ENCODE data around the gene TBRG4. TPM values are rescaled to one million over a fixed set of nuclear protein-coding genes. Genes with fewer than 3 reads are reported as not detected.
"Not testable (repeated sequence)": the region's sequence is repeated elsewhere in the genome, so short reads cannot be mapped to it uniquely, and the experiment has no call there.

TBRG4 gene
- 176 and 195 TPM in 2 replicates for total RNA-seq

DNA sequence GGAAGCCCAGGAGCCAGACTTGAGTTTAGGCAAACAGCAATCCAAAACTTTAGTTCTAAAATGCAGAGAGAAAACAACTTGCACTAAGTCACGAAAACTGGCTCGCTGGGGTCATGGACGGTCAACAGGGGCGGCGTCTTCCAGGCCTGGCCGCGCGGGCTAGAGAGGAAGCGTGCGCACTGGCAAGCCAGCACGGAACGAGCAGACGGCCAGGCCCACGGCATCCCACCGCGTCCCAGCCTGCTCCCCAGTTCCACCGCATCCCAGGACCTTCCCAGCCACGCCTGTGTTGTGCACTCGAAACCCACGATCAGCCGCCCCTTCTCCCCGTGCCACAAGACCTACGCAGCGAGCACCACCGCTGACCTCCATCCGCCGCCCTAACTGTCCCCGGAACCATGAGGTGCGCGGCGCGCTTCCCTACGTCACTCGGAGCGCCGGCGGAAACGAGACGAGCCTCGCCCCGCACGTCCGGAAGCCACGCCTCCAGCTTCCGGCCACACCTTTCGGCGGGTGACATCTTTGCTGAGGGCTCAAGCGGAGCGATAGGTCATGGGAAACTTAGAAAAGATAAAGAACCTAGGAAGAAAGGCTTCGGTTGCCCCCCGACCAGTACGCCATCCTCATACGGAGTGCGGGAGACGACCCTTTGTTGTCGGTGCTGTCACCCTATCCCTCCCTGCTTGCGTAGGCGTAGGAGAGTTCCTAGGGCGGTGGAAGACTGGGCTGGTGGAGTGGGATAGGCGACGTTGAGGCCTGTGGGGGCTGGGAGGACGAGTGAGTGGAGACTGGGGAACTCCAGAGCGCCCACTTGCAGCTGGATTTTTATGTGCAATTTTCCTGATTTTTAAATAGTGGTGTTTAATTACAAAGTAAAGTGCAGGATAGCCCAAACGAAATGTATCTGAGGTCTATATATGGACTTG is at the start of gene TBRG4:
TSS of gene TBRG4 (minus strand) at position 400 of the 926 bp plus-strand sequence. CDS start 2,460 bp downstream, outside the sequence.
- H3K9me3 Mint-ChIP-seq, result no peaks in the 10 kb centered on the region
- H3K36me3 Mint-ChIP-seq (ENCODE audit: low read depth), result peaks cover 33% of the 10 kb centered on the region
- peaks cover 12% of the 10 kb centered on the region for H3K27me3 Mint-ChIP-seq (ENCODE audit: insufficient read depth)
- H3K4me3 Mint-ChIP-seq, result peak within 1 kb of the TSS; percentile 96
- H3K27ac Mint-ChIP-seq, result peak within 1 kb of the TSS; percentile 97
- DNase-seq (ENCODE audit: low spot score), result peak; percentile 94
- intact Hi-C loops (cut with micrococcal nuclease), result loop anchor here (1.0 to 5.0 kb wide), 14 partner anchors 22 to 529 kb away; partner anchors contain the start of genes H2AZ2, MYO1G, OGDH and PPIA
- H3K4me1 Mint-ChIP-seq (ENCODE audit: low read depth), result peaks cover 39% of the 10 kb centered on the region

- H3K27me3 Mint-ChIP-seq (ENCODE audit: insufficient read depth), result peaks cover 26% of the 10 kb centered on the region
- DNase-seq (ENCODE audit: low spot score), result no peak
- peaks cover 8% of the 10 kb centered on the region for H3K9me3 Mint-ChIP-seq
- intact Hi-C loops (cut with micrococcal nuclease), result no loop called here
- H3K36me3 Mint-ChIP-seq (ENCODE audit: low read depth), result no peaks in the 10 kb centered on the region
- H3K4me1 Mint-ChIP-seq (ENCODE audit: low read depth), result peaks cover 8% of the 10 kb centered on the region
- H3K27ac Mint-ChIP-seq, result no peak overlapping the region
- H3K4me3 Mint-ChIP-seq, result no peak overlapping the region
Observed at GRCh38 chr7:45161138-45161537, 49.6 kb upstream of the TBRG4 start.

DNA sequence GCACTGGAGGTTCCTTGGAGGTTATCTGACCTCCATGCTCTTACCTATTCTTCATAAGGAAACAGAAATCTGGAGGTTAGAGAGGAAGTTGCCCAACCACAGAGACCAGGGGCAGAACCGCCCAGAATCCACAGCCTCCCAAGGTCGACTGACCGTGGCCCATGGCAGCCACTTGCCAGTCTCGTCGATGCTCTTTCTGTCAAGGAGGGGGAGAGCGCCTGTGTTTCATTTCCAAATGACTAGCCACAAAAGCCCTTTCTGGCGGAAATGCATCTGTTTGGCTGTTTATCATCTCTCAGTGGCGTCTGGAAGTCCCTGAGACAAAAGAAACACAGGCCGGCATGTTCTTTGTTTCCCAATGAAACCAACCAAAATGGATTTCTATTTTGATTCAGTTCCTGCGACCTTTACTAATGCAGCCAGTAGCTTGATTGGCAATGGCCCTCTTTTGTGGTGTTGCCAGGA is 49.0 kb upstream of the TBRG4 start:
- H3K36me3 Mint-ChIP-seq (ENCODE audit: low read depth), result no peaks in the 10 kb centered on the region
- DNase-seq (ENCODE audit: low spot score), result no peak
- peaks cover 20% of the 10 kb centered on the region for H3K27me3 Mint-ChIP-seq (ENCODE audit: insufficient read depth)
- H3K4me3 Mint-ChIP-seq, result no peak overlapping the region
- peaks cover 8% of the 10 kb centered on the region for H3K4me1 Mint-ChIP-seq (ENCODE audit: low read depth)
- H3K9me3 Mint-ChIP-seq, result peaks cover 8% of the 10 kb centered on the region
- H3K27ac Mint-ChIP-seq, result no peak overlapping the region
- intact Hi-C loops (cut with micrococcal nuclease), result no loop called here

- H3K27me3 Mint-ChIP-seq (ENCODE audit: insufficient read depth), result peaks cover 19% of the 10 kb centered on the region
- DNase-seq (ENCODE audit: low spot score), result no peak
- intact Hi-C loops (cut with micrococcal nuclease), result no loop called here
- H3K9me3 Mint-ChIP-seq, result peaks cover under 1% of the 10 kb centered on the region
- no peak overlapping the region for H3K27ac Mint-ChIP-seq
- no peak overlapping the region for H3K4me3 Mint-ChIP-seq
- H3K36me3 Mint-ChIP-seq (ENCODE audit: low read depth), result no peaks in the 10 kb centered on the region
- peaks cover 8% of the 10 kb centered on the region for H3K4me1 Mint-ChIP-seq (ENCODE audit: low read depth)
Observed at GRCh38 chr7:45159296-45159695, 47.8 kb upstream of the TBRG4 start.

DNA sequence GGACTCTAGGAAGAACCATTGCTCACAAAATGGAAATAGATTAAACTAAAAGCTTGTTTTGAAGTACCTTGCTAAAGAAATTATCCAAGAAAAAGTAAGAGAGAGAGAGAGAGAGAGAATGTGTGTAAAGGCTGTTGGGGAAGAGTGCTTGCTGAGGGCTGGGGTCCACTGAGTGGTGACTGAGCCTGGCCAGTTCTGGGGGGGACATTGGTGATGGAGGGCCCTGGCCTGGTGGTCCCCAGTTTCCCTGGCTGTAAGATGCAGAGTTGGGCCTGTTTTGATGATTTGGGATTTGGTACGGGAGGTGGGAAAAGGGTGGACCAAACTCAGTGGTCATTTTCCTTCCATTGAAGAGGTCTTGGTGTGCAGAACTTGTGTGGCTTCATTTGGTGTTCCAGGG is 47.0 kb upstream of the TBRG4 start:
- intact Hi-C loops (cut with micrococcal nuclease), result no loop called here
- no peaks in the 10 kb centered on the region for H3K9me3 Mint-ChIP-seq
- no peak overlapping the region for H3K4me3 Mint-ChIP-seq

DNA sequence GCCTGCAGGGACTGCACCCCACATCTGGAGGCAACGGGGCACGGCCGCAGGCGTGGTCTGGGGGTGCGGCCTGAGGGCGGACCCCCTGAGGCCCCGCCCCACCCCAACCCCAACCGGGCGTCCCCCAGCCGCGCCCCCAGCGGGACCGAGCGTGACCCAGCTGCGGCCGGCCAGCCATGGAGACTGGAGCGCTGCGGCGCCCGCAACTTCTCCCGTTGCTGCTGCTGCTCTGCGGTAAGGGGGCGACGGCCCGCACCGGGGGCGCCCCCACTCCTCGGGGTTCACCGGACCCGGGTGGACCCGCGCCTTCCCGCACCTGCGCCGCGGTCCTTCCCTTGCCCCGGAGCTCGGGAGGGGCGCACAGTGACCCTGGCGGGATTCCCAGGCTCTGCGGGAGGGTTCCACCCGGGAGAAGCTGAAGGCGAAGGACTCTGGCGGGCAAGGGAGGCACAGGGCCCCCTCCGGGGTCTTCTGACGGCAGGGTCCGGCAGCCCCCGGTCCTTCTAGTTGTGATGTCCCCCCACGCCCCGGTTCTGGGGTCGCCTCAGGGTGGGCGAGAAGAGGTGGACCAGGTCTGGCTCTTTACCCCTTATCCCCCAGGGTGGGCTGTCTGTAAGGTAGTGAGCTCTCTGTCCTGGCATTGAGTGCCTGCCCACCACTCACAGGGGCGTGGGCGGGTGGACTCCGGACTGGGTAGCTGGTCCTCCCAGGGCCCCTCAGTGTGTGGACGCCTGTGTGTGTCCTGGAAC is 46.3 kb upstream of the TBRG4 start, which contains the start of gene RAMP3:
TSS of gene RAMP3 (plus strand) at position 139 of the 749 bp plus-strand sequence. CDS start at position 177, 38 bp downstream.
- Mint-ChIP-seq H3K27ac (no peak within 1 kb of the TSS), H3K4me3 (no peak within 1 kb of the TSS), H3K9me3 (no peaks in the 10 kb centered on the region), H3K27me3 (ENCODE audit: insufficient read depth) (peaks cover 19% of the 10 kb centered on the region), H3K36me3 (ENCODE audit: low read depth) (no peaks in the 10 kb centered on the region), H3K4me1 (ENCODE audit: low read depth) (peaks cover 8% of the 10 kb centered on the region)
- no peak for DNase-seq (ENCODE audit: low spot score)
- intact Hi-C loops (cut with micrococcal nuclease), result no loop called here

More for the DNA sequence above, 47.0 kb upstream of the TBRG4 start:
- H3K4me1 Mint-ChIP-seq (ENCODE audit: low read depth), result peaks cover 8% of the 10 kb centered on the region
- no peaks in the 10 kb centered on the region for H3K36me3 Mint-ChIP-seq (ENCODE audit: low read depth)
- no peak overlapping the region for H3K27ac Mint-ChIP-seq
- DNase-seq (ENCODE audit: low spot score), result no peak
- H3K27me3 Mint-ChIP-seq (ENCODE audit: insufficient read depth), result peaks cover 19% of the 10 kb centered on the region

DNA sequence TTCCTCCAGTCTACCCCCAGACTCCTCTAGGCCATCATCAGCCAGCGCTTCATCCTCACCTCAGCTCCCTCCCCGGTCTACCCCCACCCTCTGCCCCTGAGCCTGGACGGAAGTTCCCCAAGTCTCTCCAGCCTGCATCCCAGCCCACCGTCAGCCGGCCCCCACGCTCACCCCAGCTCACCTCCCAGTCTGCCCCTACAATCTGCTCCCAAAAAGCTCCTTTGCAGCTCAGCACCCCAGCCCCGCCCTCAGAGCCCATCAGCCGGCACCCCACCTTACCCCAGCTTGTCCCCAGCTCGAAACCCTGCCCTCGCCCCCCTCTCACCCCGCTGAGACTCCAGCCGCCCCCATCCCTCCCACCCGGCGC is 45.8 kb upstream of the TBRG4 start:
- Mint-ChIP-seq H3K27me3 (ENCODE audit: insufficient read depth) (peaks cover 19% of the 10 kb centered on the region), H3K27ac (no peak overlapping the region), H3K4me3 (no peak overlapping the region), H3K9me3 (no peaks in the 10 kb centered on the region), H3K36me3 (ENCODE audit: low read depth) (no peaks in the 10 kb centered on the region), H3K4me1 (ENCODE audit: low read depth) (peaks cover 8% of the 10 kb centered on the region)
- no peak for DNase-seq (ENCODE audit: low spot score)
- intact Hi-C loops (cut with micrococcal nuclease), result no loop called here

GRCh38 chr7:45156516-45157272 is 45.2 kb upstream of the TBRG4 start:
- Mint-ChIP-seq H3K4me3 (no peak overlapping the region), H3K27me3 (ENCODE audit: insufficient read depth) (peaks cover 19% of the 10 kb centered on the region), H3K9me3 (no peaks in the 10 kb centered on the region), H3K27ac (no peak overlapping the region), H3K4me1 (ENCODE audit: low read depth) (peaks cover 8% of the 10 kb centered on the region), H3K36me3 (ENCODE audit: low read depth) (no peaks in the 10 kb centered on the region)
- no peak for DNase-seq (ENCODE audit: low spot score)
- intact Hi-C loops (cut with micrococcal nuclease), result no loop called here

DNA sequence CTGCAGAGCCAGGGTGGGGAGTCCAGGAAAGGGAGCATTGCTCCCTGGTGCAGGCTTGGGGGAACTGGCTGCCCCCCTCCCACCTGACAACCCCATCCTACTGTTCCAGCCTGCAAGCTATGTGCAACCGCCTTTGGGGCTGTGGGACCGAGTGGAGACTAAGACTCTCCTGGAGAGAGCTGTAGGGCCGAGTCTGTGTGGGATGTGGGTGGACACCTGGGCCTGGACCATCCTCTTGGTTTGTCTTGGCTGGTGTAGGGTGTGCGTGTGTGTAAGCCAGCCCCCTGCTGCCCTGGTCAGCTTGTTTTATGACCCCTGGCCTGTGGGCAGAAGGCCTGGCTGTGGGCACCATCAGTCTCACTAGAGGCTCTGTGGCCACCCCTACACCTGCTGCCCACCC is 44.4 kb upstream of the TBRG4 start:
- no peaks in the 10 kb centered on the region for H3K36me3 Mint-ChIP-seq (ENCODE audit: low read depth)
- no peaks in the 10 kb centered on the region for H3K9me3 Mint-ChIP-seq
- DNase-seq (ENCODE audit: low spot score), result no peak
- no peak overlapping the region for H3K27ac Mint-ChIP-seq
- H3K4me1 Mint-ChIP-seq (ENCODE audit: low read depth), result peaks cover 3% of the 10 kb centered on the region
- H3K4me3 Mint-ChIP-seq, result no peak overlapping the region
- H3K27me3 Mint-ChIP-seq (ENCODE audit: insufficient read depth), result peaks cover 17% of the 10 kb centered on the region
- intact Hi-C loops (cut with micrococcal nuclease), result no loop called here

- Mint-ChIP-seq H3K4me1 (ENCODE audit: low read depth) (no peaks in the 10 kb centered on the region), H3K27me3 (ENCODE audit: insufficient read depth) (peaks cover 19% of the 10 kb centered on the region), H3K36me3 (ENCODE audit: low read depth) (no peaks in the 10 kb centered on the region), H3K4me3 (no peak overlapping the region), H3K9me3 (no peaks in the 10 kb centered on the region), H3K27ac (peak overlapping the region; percentile 24)
- intact Hi-C loops (cut with micrococcal nuclease), result no loop called here
- DNase-seq (ENCODE audit: low spot score), result no peak
Observed at GRCh38 chr7:45155357-45155900, 43.9 kb upstream of the TBRG4 start.

DNA sequence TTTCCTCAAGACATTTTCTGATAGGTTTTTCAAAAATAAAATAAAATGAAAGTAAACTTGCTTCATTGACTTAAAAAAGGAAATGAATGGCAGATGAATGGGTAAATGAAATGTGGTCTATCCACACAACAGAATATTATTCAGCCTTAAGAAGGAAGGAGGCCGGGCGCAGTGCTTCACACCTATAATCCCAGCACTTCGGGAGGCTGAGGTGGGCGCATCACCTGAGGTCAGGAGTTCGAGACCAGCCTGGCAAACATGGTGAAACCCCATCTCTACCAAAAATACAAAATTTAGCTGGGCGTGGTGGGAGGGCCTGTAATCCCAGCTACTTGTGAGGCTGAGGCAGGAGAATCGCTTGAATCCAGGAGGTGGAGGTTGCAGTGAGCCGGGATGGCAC is 42.4 kb upstream of the TBRG4 start:
- intact Hi-C loops (cut with micrococcal nuclease), result loop anchor here (1.0 kb wide), 1 partner anchor 106 kb away; no protein-coding TSS in a partner anchor
- peaks cover 22% of the 10 kb centered on the region for H3K27me3 Mint-ChIP-seq (ENCODE audit: insufficient read depth)
- H3K9me3 Mint-ChIP-seq; H3K27ac Mint-ChIP-seq; H3K4me1 Mint-ChIP-seq (ENCODE audit: low read depth); H3K36me3 Mint-ChIP-seq (ENCODE audit: low read depth); H3K4me3 Mint-ChIP-seq; DNase-seq (ENCODE audit: low spot score): not testable (repeated sequence)

- Mint-ChIP-seq H3K27ac (no peak overlapping the region), H3K9me3 (no peaks in the 10 kb centered on the region), H3K27me3 (ENCODE audit: insufficient read depth) (peaks cover 15% of the 10 kb centered on the region), H3K36me3 (ENCODE audit: low read depth) (no peaks in the 10 kb centered on the region), H3K4me3 (no peak overlapping the region), H3K4me1 (ENCODE audit: low read depth) (no peaks in the 10 kb centered on the region)
- no peak for DNase-seq (ENCODE audit: low spot score)
- intact Hi-C loops (cut with micrococcal nuclease), result no loop called here
Observed at GRCh38 chr7:45153233-45153632, 41.7 kb upstream of the TBRG4 start.

Measured in activated T-helper 1 cell treated with anti-CD3 and anti-CD28 coated beads, Interleukin-12 subunit alpha, Interleukin-12 subunit beta, Interleukin-2, Interleukin-4 antibody, amounts not matched to agents 30 ng/mL and 10 ng/mL and 1 ng/mL, durations not matched to agents 14 hours and 24 hours and 36 hours (primary cell).